K562 (cell line): Measurements from ENCODE around the gene GHRH. TPM values are rescaled to one million over a fixed set of nuclear protein-coding genes. Genes with fewer than 3 reads are reported as not detected.

ENCODE experiments used
- ATAC-seq: fragments of 200-7000 bp; cut with Tn5 transposase; 3 replicates; pipeline ENCODE4 v1.9.1; 2020; ENCODE audit warnings: moderate library complexity
- BruUV-seq: library from RNA; stranded (reverse); fragments of 400-500 nt; replicated peaks from 2 replicates; lab custom pipeline; 2021; lab: Mats Ljungman, UMichigan
- CTCF ChIA-PET: fragments of 300-600 bp; formaldehyde crosslinking; extraction: SDS; loops from one replicate; lab custom pipeline; 2021; ENCODE audit warnings: low intra/inter-chr PET ratio; lab: Yijun Ruan, JAX
- POLR2A ChIA-PET: fragments of 300-600, 350-650 bp; sonication (Branson Sonifier 250); formaldehyde crosslinking; extraction: SDS; loops from one replicate; lab custom pipeline; 2021; ENCODE audit warnings: antibody characterized with exemption, inconsistent platforms; lab: Yijun Ruan, JAX
- DNase-seq, 4 experiments: peaks; one replicate each; pipeline versions ENCODE4 v3.0.0 to v3.0.0-alpha.2; 2011 to 2018; ENCODE audit warnings: low spot score in 3 of 4, mixed read lengths in 3 of 4; ENCODE audit errors: extremely low read depth in 1 of 4
- FAIRE-seq: peaks from 2 replicates; lab custom pipeline; 2011; peaks lifted over from hg19 to GRCh38; lab: Jason Lieb, UNC
- H2AFZ ChIP-seq: 2 replicates; pipeline ENCODE4 v1.6.0; 2011; ENCODE audit warnings: low read depth, low read length, control low read depth, inconsistent platforms
- H3K27ac ChIP-seq: fragments of 200-600 bp; 3 replicates; pipeline ENCODE4 v1.8.0; 2011; ENCODE audit warnings: low read depth, mild to moderate bottlenecking, control low read depth, inconsistent platforms, low read length, moderate library complexity, mixed read lengths; ENCODE audit errors: extremely low read depth
- H3K27me3 ChIP-seq, 2 experiments: fragments of 300-600 bp in 1 of 2; 2 replicates in 1 of 2; 3 replicates in 1 of 2; pipeline versions ENCODE4 v1.6.0 to v1.8.0; 2011; ENCODE audit warnings: inconsistent platforms in 2 of 2, low read length in 2 of 2, mild to moderate bottlenecking in 1 of 2, mixed read lengths in 1 of 2, moderate library complexity in 1 of 2; ENCODE audit not compliant: control insufficient read depth in 2 of 2, insufficient read depth in 2 of 2
- H3K36me3 ChIP-seq: fragments of 300-600 bp; 3 replicates; pipeline ENCODE4 v1.8.0; 2011; ENCODE audit warnings: mild to moderate bottlenecking, low read length, inconsistent platforms; ENCODE audit not compliant: control insufficient read depth, insufficient read depth
- H3K4me1 ChIP-seq, 2 experiments: fragments of 200-600 bp in 1 of 2; replicated peaks in 1 of 2; 2 replicates in 1 of 2; 3 replicates in 1 of 2; pipeline versions ENCODE4 v1.5.1 to v1.8.0; 2011; ENCODE audit warnings: inconsistent platforms in 2 of 2, low read length in 2 of 2, mild to moderate bottlenecking in 1 of 2, mixed read lengths in 1 of 2, moderate library complexity in 1 of 2; ENCODE audit not compliant: control insufficient read depth in 2 of 2, insufficient read depth in 2 of 2
- H3K4me2 ChIP-seq: 2 replicates; pipeline ENCODE4 v1.6.1; 2011; ENCODE audit warnings: low read length, control low read depth, inconsistent platforms, mixed read lengths; ENCODE audit not compliant: insufficient read depth
- H3K4me3 ChIP-seq: fragments of 200-600 bp; sonication (generic), shearing (Covaris generic); 2 replicates; pipeline ENCODE4 v1.5.1; 2016; ENCODE audit warnings: control low read depth, inconsistent platforms
- H3K79me2 ChIP-seq: fragments of 200-600 bp; 3 replicates; pipeline ENCODE4 v1.8.0; 2011; ENCODE audit warnings: low read length, inconsistent platforms; ENCODE audit not compliant: control insufficient read depth, insufficient read depth
- H3K9ac ChIP-seq, 2 experiments: 2 replicates each; pipeline versions ENCODE4 v1.6.0 to v1.6.1; 2011; ENCODE audit warnings: low read depth in 2 of 2, low read length in 2 of 2, control low read depth in 1 of 2, inconsistent platforms in 1 of 2, mild to moderate bottlenecking in 1 of 2, mixed read lengths in 1 of 2; ENCODE audit not compliant: insufficient read depth in 1 of 2
- H3K9me1 ChIP-seq: one replicate; pipeline ENCODE4 v1.6.0; 2011; ENCODE audit warnings: inconsistent platforms, mild to moderate bottlenecking, low read length, moderate library complexity; ENCODE audit not compliant: control insufficient read depth, insufficient read depth
- H3K9me3 ChIP-seq: replicated peaks from 2 replicates; pipeline ENCODE4 v1.5.1; 2011; ENCODE audit warnings: low read depth, low read length, inconsistent platforms; ENCODE audit not compliant: control insufficient read depth, insufficient read depth
- H4K20me1 ChIP-seq: replicated peaks from 2 replicates; pipeline ENCODE4 v1.6.1; 2011; ENCODE audit warnings: low read length, inconsistent platforms, mixed read lengths; ENCODE audit not compliant: control insufficient read depth, insufficient read depth
- BCOR ChIP-seq: fragments of 450-650 bp; IDR thresholded peaks from 2 replicates; pipeline ENCODE4 v1.6.1; 2016
- RBM25 ChIP-seq: fragments of 200-400 bp; formaldehyde crosslinking; IDR thresholded peaks from 2 replicates; pipeline ENCODE4 v1.6.1; 2018; ENCODE audit warnings: low read length, low read depth, moderate library complexity; ENCODE audit not compliant: severe bottlenecking
- ZFP36 ChIP-seq: fragments of 150-350 bp; IDR thresholded peaks from 2 replicates; pipeline ENCODE4 v1.6.1; 2018; ENCODE audit warnings: low read length, low read depth; ENCODE audit not compliant: partially characterized antibody
- WGBS: fragments of 100-300 bp; shearing (Covaris generic); methylation state at CpG from one replicate; pipeline ENCODE4 v1.1.6; 2016; ENCODE audit warnings: low coverage, mixed read lengths; ENCODE audit not compliant: insufficient coverage; ENCODE audit errors: missing lambda C conversion rate; 5-methylcytosine and 5-hydroxymethylcytosine counted together
- in situ Hi-C: fragments of 300-500 bp; cut with MboI; formaldehyde crosslinking; loops from 4 replicates; pipeline ENCODE4 v1.15.0; 2018; ENCODE audit warnings: inconsistent platforms, mixed read lengths
- intact Hi-C: fragments of 100-400 bp; cut with micrococcal nuclease; formaldehyde crosslinking; loops from 2 replicates; pipeline ENCODE4 v1.14.2; 2022
- polyA plus RNA-seq, 8 experiments: library from polyadenylated mRNA; depleted of rRNA in 4 of 8; stranded (reverse) in 5 of 8; unstranded in 3 of 8; fragments of >200 nt; fragmentation: Nextera tagmentation in 2 of 8; fragmentation: Illumina TruSeq in 1 of 8; extraction: Ambion mirVana in 2 of 8; extraction: Trizol in 1 of 8; gene quantifications; 2 replicates each; pipeline versions ENCODE4 v1.2.1 to v1.2.3, GENCODE V29; 2011 to 2014; ENCODE audit warnings: inconsistent platforms in 1 of 8, missing spikeins in 1 of 8
- total RNA-seq, 7 experiments: library from RNA; depleted of rRNA in 6 of 7; stranded (reverse); fragments of >200 nt in 6 of 7; fragmentation: Illumina TruSeq in 2 of 7; extraction: Trizol in 2 of 7; gene quantifications; 2 replicates each; pipeline versions ENCODE4 v1.2.1 to v1.2.3, GENCODE V29; 2011 to 2021; ENCODE audit warnings: low replicate concordance in 1 of 7
- TF ChIP-seq, protein P1 (sequence below): fragments of 450-650 bp; IDR thresholded peaks from 2 replicates; pipeline ENCODE4 v1.6.1; 2016; ENCODE audit warnings: mild to moderate bottlenecking, moderate library complexity

GHRH gene
- total and polyA plus RNA-seq, 9 of the 15 experiments (the other 6 are each of a cell fraction or from before 2014, with no cell fraction given): not detected

DNA sequence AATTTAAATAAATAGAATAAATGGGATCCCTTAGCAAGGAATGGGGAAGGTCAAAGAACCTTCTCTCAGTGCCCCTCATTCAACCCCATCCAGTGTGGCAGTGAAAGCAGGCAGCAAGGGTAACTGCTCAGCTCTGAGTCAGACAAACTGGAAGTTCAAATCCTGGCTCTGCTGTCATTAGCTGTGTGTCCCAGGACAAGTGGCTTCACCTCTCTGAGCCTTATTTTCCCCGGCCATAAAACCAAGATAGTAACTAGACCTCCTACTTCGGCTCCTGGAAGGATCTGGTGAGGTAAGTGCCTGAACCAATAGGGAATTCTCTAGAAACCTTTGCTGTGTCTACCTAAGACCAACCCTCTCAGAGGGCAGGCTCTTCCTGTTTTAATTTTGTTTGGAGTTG, 4.1 kb downstream of the GHRH start:
- intact Hi-C loops (no loop called here), in situ Hi-C loops (loop anchor here (10.0 kb wide), 1 partner anchor 277 kb away; no protein-coding TSS in a partner anchor)
- peaks cover 6% of the 10 kb centered on the region; the same call in 1 of the 2 replicates for H4K20me1 ChIP-seq
- H3K4me1 ChIP-seq: peaks cover 0 to 11% of the 10 kb centered on the region in 2 experiments; a peak in 2 of 5 replicates
- WGBS: 6% methylated on average over 2 of the region's 2 CpGs
- H3K79me2 ChIP-seq: no peaks in the 10 kb centered on the region
- DNase-seq (no peak), FAIRE-seq (no peak), ATAC-seq (no peak)
- no peaks in the 10 kb centered on the region for H3K36me3 ChIP-seq
- no peaks in the 10 kb centered on the region for H3K9me1 ChIP-seq
- CTCF ChIA-PET: interaction anchor here (0.6 kb wide), 1 partner anchor 237 kb away, joined by 4 read pairs; no protein-coding TSS in a partner anchor
- TF ChIP-seq ZFP36 (peak; percentile 71), BCOR (peak; percentile 45; the same call in 1 of the 2 replicates), RBM25 (peak; percentile 80)
- TF ChIP-seq, protein P1, sequence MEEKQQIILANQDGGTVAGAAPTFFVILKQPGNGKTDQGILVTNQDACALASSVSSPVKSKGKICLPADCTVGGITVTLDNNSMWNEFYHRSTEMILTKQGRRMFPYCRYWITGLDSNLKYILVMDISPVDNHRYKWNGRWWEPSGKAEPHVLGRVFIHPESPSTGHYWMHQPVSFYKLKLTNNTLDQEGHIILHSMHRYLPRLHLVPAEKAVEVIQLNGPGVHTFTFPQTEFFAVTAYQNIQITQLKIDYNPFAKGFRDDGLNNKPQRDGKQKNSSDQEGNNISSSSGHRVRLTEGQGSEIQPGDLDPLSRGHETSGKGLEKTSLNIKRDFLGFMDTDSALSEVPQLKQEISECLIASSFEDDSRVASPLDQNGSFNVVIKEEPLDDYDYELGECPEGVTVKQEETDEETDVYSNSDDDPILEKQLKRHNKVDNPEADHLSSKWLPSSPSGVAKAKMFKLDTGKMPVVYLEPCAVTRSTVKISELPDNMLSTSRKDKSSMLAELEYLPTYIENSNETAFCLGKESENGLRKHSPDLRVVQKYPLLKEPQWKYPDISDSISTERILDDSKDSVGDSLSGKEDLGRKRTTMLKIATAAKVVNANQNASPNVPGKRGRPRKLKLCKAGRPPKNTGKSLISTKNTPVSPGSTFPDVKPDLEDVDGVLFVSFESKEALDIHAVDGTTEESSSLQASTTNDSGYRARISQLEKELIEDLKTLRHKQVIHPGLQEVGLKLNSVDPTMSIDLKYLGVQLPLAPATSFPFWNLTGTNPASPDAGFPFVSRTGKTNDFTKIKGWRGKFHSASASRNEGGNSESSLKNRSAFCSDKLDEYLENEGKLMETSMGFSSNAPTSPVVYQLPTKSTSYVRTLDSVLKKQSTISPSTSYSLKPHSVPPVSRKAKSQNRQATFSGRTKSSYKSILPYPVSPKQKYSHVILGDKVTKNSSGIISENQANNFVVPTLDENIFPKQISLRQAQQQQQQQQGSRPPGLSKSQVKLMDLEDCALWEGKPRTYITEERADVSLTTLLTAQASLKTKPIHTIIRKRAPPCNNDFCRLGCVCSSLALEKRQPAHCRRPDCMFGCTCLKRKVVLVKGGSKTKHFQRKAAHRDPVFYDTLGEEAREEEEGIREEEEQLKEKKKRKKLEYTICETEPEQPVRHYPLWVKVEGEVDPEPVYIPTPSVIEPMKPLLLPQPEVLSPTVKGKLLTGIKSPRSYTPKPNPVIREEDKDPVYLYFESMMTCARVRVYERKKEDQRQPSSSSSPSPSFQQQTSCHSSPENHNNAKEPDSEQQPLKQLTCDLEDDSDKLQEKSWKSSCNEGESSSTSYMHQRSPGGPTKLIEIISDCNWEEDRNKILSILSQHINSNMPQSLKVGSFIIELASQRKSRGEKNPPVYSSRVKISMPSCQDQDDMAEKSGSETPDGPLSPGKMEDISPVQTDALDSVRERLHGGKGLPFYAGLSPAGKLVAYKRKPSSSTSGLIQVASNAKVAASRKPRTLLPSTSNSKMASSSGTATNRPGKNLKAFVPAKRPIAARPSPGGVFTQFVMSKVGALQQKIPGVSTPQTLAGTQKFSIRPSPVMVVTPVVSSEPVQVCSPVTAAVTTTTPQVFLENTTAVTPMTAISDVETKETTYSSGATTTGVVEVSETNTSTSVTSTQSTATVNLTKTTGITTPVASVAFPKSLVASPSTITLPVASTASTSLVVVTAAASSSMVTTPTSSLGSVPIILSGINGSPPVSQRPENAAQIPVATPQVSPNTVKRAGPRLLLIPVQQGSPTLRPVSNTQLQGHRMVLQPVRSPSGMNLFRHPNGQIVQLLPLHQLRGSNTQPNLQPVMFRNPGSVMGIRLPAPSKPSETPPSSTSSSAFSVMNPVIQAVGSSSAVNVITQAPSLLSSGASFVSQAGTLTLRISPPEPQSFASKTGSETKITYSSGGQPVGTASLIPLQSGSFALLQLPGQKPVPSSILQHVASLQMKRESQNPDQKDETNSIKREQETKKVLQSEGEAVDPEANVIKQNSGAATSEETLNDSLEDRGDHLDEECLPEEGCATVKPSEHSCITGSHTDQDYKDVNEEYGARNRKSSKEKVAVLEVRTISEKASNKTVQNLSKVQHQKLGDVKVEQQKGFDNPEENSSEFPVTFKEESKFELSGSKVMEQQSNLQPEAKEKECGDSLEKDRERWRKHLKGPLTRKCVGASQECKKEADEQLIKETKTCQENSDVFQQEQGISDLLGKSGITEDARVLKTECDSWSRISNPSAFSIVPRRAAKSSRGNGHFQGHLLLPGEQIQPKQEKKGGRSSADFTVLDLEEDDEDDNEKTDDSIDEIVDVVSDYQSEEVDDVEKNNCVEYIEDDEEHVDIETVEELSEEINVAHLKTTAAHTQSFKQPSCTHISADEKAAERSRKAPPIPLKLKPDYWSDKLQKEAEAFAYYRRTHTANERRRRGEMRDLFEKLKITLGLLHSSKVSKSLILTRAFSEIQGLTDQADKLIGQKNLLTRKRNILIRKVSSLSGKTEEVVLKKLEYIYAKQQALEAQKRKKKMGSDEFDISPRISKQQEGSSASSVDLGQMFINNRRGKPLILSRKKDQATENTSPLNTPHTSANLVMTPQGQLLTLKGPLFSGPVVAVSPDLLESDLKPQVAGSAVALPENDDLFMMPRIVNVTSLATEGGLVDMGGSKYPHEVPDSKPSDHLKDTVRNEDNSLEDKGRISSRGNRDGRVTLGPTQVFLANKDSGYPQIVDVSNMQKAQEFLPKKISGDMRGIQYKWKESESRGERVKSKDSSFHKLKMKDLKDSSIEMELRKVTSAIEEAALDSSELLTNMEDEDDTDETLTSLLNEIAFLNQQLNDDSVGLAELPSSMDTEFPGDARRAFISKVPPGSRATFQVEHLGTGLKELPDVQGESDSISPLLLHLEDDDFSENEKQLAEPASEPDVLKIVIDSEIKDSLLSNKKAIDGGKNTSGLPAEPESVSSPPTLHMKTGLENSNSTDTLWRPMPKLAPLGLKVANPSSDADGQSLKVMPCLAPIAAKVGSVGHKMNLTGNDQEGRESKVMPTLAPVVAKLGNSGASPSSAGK: no peak
- H2AFZ ChIP-seq: 0 out of 2 replicates have a peak overlapping the region, but pooled peaks have one; percentile 1
- no peak overlapping the region for H3K9ac ChIP-seq
- H3K27ac ChIP-seq: no peak overlapping the region
- peaks cover 32 to 70% of the 10 kb centered on the region in 2 experiments for H3K27me3 ChIP-seq
- BruUV-seq: no TSS peak
- POLR2A ChIA-PET: interaction anchor here (0.6 to 1.0 kb wide), 3 partner anchors 11 to 153 kb away, joined by 3 to 5 read pairs (median 3); no protein-coding TSS in a partner anchor
- H3K9me3 ChIP-seq: no peaks in the 10 kb centered on the region
- no peak overlapping the region for H3K4me2 ChIP-seq
- H3K4me3 ChIP-seq: no peak overlapping the region
